Tibial artery (tissue), 4 donors: ENCODE data around the gene BDKRB2.

ENCODE experiments used
- DNase-seq, 2 donors: peaks; one replicate each; pipeline ENCODE4 v3.0.0-alpha.2; 2019
- H3K27ac ChIP-seq, 2 donors: fragments of 200-600 bp; sonication (generic) in 1 of 2; 1 replicate in 1 of 2; 2 replicates in 1 of 2; pipeline ENCODE4 v1.5.1; 2018 to 2019; ENCODE audit warnings: mild to moderate bottlenecking in 1 of 2
- H3K27me3 ChIP-seq, 2 donors: fragments of 200-600 bp; sonication (generic) in 1 of 2; one replicate each; pipeline versions ENCODE4 v1.5.1 to v1.6.0; 2016 to 2019
- H3K36me3 ChIP-seq, 3 donors: fragments of 200-600 bp; sonication (generic) in 2 of 3; one replicate each; pipeline ENCODE4 v1.5.1; 2016 to 2019; ENCODE audit warnings: mild to moderate bottlenecking in 2 of 3
- H3K4me1 ChIP-seq, 4 donors: fragments of 200-600 bp; sonication (generic) in 2 of 4; 1 replicate in 3 of 4; 2 replicates in 1 of 4; pipeline ENCODE4 v1.5.1; 2016 to 2019
- H3K4me3 ChIP-seq, 2 donors: fragments of 200-600 bp; sonication (generic) in 1 of 2; 1 replicate in 1 of 2; 2 replicates in 1 of 2; pipeline ENCODE4 v1.5.1; 2018 to 2019; ENCODE audit warnings: mild to moderate bottlenecking in 2 of 2
- H3K9me3 ChIP-seq, 3 donors: fragments of 200-600 bp; sonication (generic) in 1 of 3; one replicate each; pipeline ENCODE4 v1.5.1; 2016 to 2019
- CTCF ChIP-seq, 2 experiments: fragments of 200-600 bp in 1 of 2; fragments of 450-650 bp in 1 of 2; IDR thresholded peaks; one replicate each; pipeline ENCODE4 v1.5.1; 2017 to 2019; ENCODE audit warnings: antibody characterized with exemption in 2 of 2, mild to moderate bottlenecking in 1 of 2, moderate library complexity in 1 of 2
- intact Hi-C: fragments of 100-400 bp; cut with DNase I; formaldehyde crosslinking; loops from one replicate; pipeline ENCODE4 v1.15.0; 2023; ENCODE audit warnings: low total_unique reads

The BDKRB2 gene

GRCh38 chr14:96245710-96246538 is 41.3 kb downstream of the BDKRB2 start:
- DNase-seq, result no peak
- no peaks in the 10 kb centered on the region for H3K36me3 ChIP-seq

GRCh38 chr14:96246539-96246847 is 41.9 kb downstream of the BDKRB2 start:
- no peaks in the 10 kb centered on the region for H3K36me3 ChIP-seq
- H3K4me1 ChIP-seq, result no peaks in the 10 kb centered on the region
- intact Hi-C loops, result no loop called here
- H3K27ac ChIP-seq, result no peak overlapping the region
- no peak overlapping the region for H3K4me3 ChIP-seq
- H3K9me3 ChIP-seq, result no peaks in the 10 kb centered on the region
- DNase-seq, result peak in 1 of 2 donors; percentile 35
- peaks cover 0 to 17% of the 10 kb centered on the region in 2 donors for H3K27me3 ChIP-seq
- TF ChIP-seq CTCF (IDR thresholded peaks at IDR 0.05), result no peak

More at GRCh38 chr14:96245710-96246538, 41.3 kb downstream of the BDKRB2 start:
- Histone ChIP-seq H3K9me3 (no peaks in the 10 kb centered on the region), H3K4me3 (no peak overlapping the region), H3K27me3 (peaks cover 0 to 12% of the 10 kb centered on the region in 2 donors), H3K27ac (no peak overlapping the region), H3K4me1 (no peaks in the 10 kb centered on the region)
- no peak for TF ChIP-seq CTCF (IDR thresholded peaks at IDR 0.05)
- intact Hi-C loops, result no loop called here

GRCh38 chr14:96247031-96247430 is 42.4 kb downstream of the BDKRB2 start:
- intact Hi-C loops, result no loop called here

GRCh38 chr14:96249029-96249428 is 44.4 kb downstream of the BDKRB2 start:
- peak in 1 of 2 donors; percentile 61 for DNase-seq
- Histone ChIP-seq H3K9me3 (no peaks in the 10 kb centered on the region), H3K27ac (no peak overlapping the region), H3K4me1 (no peaks in the 10 kb centered on the region), H3K27me3 (peaks cover 0 to 32% of the 10 kb centered on the region in 2 donors), H3K36me3 (no peaks in the 10 kb centered on the region), H3K4me3 (no peak overlapping the region)
- TF ChIP-seq CTCF (IDR thresholded peaks at IDR 0.05), result no peak
- intact Hi-C loops, result no loop called here

More at GRCh38 chr14:96247031-96247430, 42.4 kb downstream of the BDKRB2 start:
- no peaks in the 10 kb centered on the region for H3K36me3 ChIP-seq
- no peaks in the 10 kb centered on the region for H3K9me3 ChIP-seq
- H3K4me1 ChIP-seq, result no peaks in the 10 kb centered on the region
- no peak overlapping the region for H3K4me3 ChIP-seq
- no peak overlapping the region for H3K27ac ChIP-seq
- peaks cover 0 to 20% of the 10 kb centered on the region in 2 donors for H3K27me3 ChIP-seq
- no peak for DNase-seq
- no peak for TF ChIP-seq CTCF (IDR thresholded peaks at IDR 0.05)

- no peak for TF ChIP-seq CTCF (IDR thresholded peaks at IDR 0.05)
- H3K36me3 ChIP-seq, result no peaks in the 10 kb centered on the region
- H3K27ac ChIP-seq, result no peak overlapping the region
- no peak for DNase-seq
- H3K9me3 ChIP-seq, result no peaks in the 10 kb centered on the region
- no peak overlapping the region for H3K4me3 ChIP-seq
- intact Hi-C loops, result no loop called here
- peaks cover 0 to 40% of the 10 kb centered on the region in 2 donors for H3K27me3 ChIP-seq
- no peaks in the 10 kb centered on the region for H3K4me1 ChIP-seq
These were observed 45.8 kb downstream of the BDKRB2 start for GRCh38 chr14:96250485-96250884.
